HAP-1 (cell line): ENCODE data around the gene PRDX5.
A peak's percentile ranks its signal among the peaks of the same experiment; 100 is the strongest.

Experiments used
- DNase-seq, 2 experiments: peaks; one replicate each; pipeline ENCODE4 v3.0.0-alpha.2; 2016 to 2020; ENCODE audit warnings: low spot score in 2 of 2
- H3K27me3 ChIP-seq: fragments of 250-450 bp; sonication (Bioruptor Pico); 2 replicates; pipeline ENCODE4 v1.5.1; 2020; ENCODE audit warnings: low read depth, mild to moderate bottlenecking, moderate library complexity
- H3K36me3 ChIP-seq: fragments of 250-450 bp; sonication (Bioruptor Pico); replicated peaks from 2 replicates; pipeline ENCODE4 v1.5.1; 2020; ENCODE audit warnings: mild to moderate bottlenecking
- H3K4me1 ChIP-seq: fragments of 250-450 bp; sonication (Bioruptor Pico); 2 replicates; pipeline ENCODE4 v1.5.1; 2020; ENCODE audit warnings: mild to moderate bottlenecking
- H3K4me3 ChIP-seq: fragments of 250-450 bp; sonication (Bioruptor Pico); 2 replicates; pipeline ENCODE4 v1.5.1; 2020; ENCODE audit warnings: mild to moderate bottlenecking, moderate library complexity
- H3K9me3 ChIP-seq: fragments of 250-450 bp; sonication (Bioruptor Pico); 2 replicates; pipeline ENCODE4 v1.5.1; 2020; ENCODE audit warnings: mild to moderate bottlenecking, moderate library complexity
- in situ Hi-C: fragments of 300-500 bp; cut with MboI; formaldehyde crosslinking; loops from 3 replicates; pipeline ENCODE4 v1.14.3; 2020; ENCODE audit warnings: low sequenced_read_pairs, inconsistent platforms, mixed read lengths

PRDX5 gene

DNA sequence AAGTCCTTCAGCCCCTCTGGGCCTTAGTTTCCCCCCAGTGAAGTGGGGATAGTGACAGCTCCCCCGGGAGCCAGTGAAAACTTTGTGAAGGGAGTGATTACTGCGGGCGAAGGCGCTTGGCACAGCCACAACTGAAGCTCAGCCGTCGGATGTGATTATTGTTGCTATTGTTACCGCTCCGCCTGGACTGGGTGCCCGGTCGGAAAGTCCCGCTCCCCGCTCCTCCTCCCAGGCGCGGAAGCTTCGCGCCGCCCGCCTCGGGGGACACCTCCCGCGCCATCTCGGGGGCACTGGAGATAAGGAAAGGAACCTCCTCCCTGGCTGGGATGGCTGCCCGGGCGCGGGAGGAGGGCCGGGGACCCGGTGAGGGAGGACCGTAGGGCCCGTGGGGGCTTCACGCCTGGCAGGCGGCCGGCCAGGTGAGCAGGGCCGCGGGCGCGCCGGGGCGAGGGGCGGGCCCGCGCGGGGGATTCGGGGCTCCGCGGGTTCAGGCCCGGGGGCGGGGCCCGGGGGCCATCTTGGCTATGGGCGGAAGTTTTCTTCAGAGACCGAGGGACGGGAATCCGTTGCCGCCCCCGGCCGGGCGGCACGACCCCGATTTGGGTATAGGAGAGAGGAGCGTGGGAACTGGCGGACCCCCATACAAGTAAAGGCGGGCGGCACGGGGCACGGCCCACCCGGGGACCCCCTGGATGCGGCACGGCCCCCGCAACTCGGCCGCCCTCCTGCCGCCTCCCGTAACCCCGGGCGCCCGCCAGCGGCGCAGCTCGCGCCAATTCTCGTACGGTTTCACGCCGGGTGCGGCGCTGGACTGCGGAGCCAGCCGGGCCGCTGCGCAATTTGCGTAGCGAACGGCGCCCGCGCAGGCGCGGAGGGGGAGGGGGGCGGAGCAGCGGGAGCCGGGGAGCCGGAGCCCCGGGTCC lies 32.7 kb upstream of the PRDX5 start, which contains the start of gene GPR137:
TSS of gene GPR137 (plus strand) at position 887 of the 923 bp plus-strand sequence. CDS start 677 bp downstream, outside the sequence.
- DNase-seq = peak; percentile 55 to 89
- H3K4me1 ChIP-seq = peaks cover 14% of the 10 kb centered on the region
- in situ Hi-C loops = no loop called here
- H3K27me3 ChIP-seq = peaks cover 2% of the 10 kb centered on the region; the same call in 1 of the 2 replicates
- H3K36me3 ChIP-seq = peaks cover 6% of the 10 kb centered on the region; the same call in 1 of the 2 replicates
- peak within 1 kb of the TSS; percentile 77 for H3K4me3 ChIP-seq
- peaks cover 2% of the 10 kb centered on the region; the same call in 1 of the 2 replicates for H3K9me3 ChIP-seq

- Histone ChIP-seq H3K9me3 (peaks cover 2% of the 10 kb centered on the region; the same call in 1 of the 2 replicates), H3K36me3 (peaks cover 6% of the 10 kb centered on the region; the same call in 1 of the 2 replicates), H3K27me3 (peaks cover 11% of the 10 kb centered on the region), H3K4me3 (peak overlapping the region; percentile 77), H3K4me1 (peaks cover 14% of the 10 kb centered on the region)
- in situ Hi-C loops = no loop called here
- no peak for DNase-seq
Observed at GRCh38 chr11:64285885-64286800, 31.8 kb upstream of the PRDX5 start.

- peaks cover 2% of the 10 kb centered on the region; the same call in 1 of the 2 replicates for H3K9me3 ChIP-seq
- peaks cover 6% of the 10 kb centered on the region; the same call in 1 of the 2 replicates for H3K36me3 ChIP-seq
- no peak overlapping the region for H3K4me3 ChIP-seq
- H3K27me3 ChIP-seq = peaks cover 16% of the 10 kb centered on the region
- DNase-seq = no peak
- peaks cover 14% of the 10 kb centered on the region for H3K4me1 ChIP-seq
- in situ Hi-C loops = no loop called here
Observed at GRCh38 chr11:64286801-64287159, 31.1 kb upstream of the PRDX5 start.

- H3K9me3 ChIP-seq = peaks cover 2% of the 10 kb centered on the region; the same call in 1 of the 2 replicates
- in situ Hi-C loops = no loop called here
- peaks cover 26% of the 10 kb centered on the region for H3K27me3 ChIP-seq
- DNase-seq = no peak
- H3K4me1 ChIP-seq = peaks cover 14% of the 10 kb centered on the region
- no peaks in the 10 kb centered on the region; the same call in 1 of the 2 replicates for H3K36me3 ChIP-seq
- H3K4me3 ChIP-seq = no peak overlapping the region
Observed at GRCh38 chr11:64287676-64288352, 30.1 kb upstream of the PRDX5 start.

GRCh38 chr11:64288353-64288750 lies 29.6 kb upstream of the PRDX5 start:
- in situ Hi-C loops = no loop called here
- peaks cover 31% of the 10 kb centered on the region for H3K27me3 ChIP-seq
- no peaks in the 10 kb centered on the region; the same call in 1 of the 2 replicates for H3K36me3 ChIP-seq
- no peak for DNase-seq
- H3K9me3 ChIP-seq = peaks cover 2% of the 10 kb centered on the region; the same call in 1 of the 2 replicates
- peaks cover 14% of the 10 kb centered on the region for H3K4me1 ChIP-seq
- no peak overlapping the region for H3K4me3 ChIP-seq

- in situ Hi-C loops = no loop called here
- no peaks in the 10 kb centered on the region for H3K36me3 ChIP-seq
- H3K9me3 ChIP-seq = peaks cover 2% of the 10 kb centered on the region; the same call in 1 of the 2 replicates
- H3K4me1 ChIP-seq = peaks cover 7% of the 10 kb centered on the region
- H3K4me3 ChIP-seq = no peak overlapping the region
- DNase-seq = no peak
- peaks cover 39% of the 10 kb centered on the region for H3K27me3 ChIP-seq
Observed at GRCh38 chr11:64289002-64289564, 28.8 kb upstream of the PRDX5 start.

- H3K9me3 ChIP-seq = no peaks in the 10 kb centered on the region
- no peaks in the 10 kb centered on the region for H3K36me3 ChIP-seq
- peaks cover 48% of the 10 kb centered on the region for H3K27me3 ChIP-seq
- no peak for DNase-seq
- H3K4me1 ChIP-seq = peaks cover 5% of the 10 kb centered on the region; the same call in 1 of the 2 replicates
- H3K4me3 ChIP-seq = no peak overlapping the region
- in situ Hi-C loops = no loop called here
Observed at GRCh38 chr11:64290352-64291261, 27.3 kb upstream of the PRDX5 start.

GRCh38 chr11:64291262-64291751 lies 26.6 kb upstream of the PRDX5 start, which contains the start of gene KCNK4:
Gene KCNK4, plus strand, starts transcription at chr11:64291302. Its CDS starts 1,717 bp downstream, at chr11:64293019.
- Histone ChIP-seq H3K4me3 (no peak within 1 kb of the TSS), H3K9me3 (no peaks in the 10 kb centered on the region), H3K4me1 (peaks cover under 1% of the 10 kb centered on the region; the same call in 1 of the 2 replicates), H3K27me3 (peaks cover 55% of the 10 kb centered on the region), H3K36me3 (no peaks in the 10 kb centered on the region)
- DNase-seq = no peak
- in situ Hi-C loops = no loop called here

GRCh38 chr11:64291752-64292459 lies 26.0 kb upstream of the PRDX5 start:
- H3K36me3 ChIP-seq = no peaks in the 10 kb centered on the region
- no peaks in the 10 kb centered on the region for H3K4me1 ChIP-seq
- H3K4me3 ChIP-seq = no peak overlapping the region
- no peak for DNase-seq
- in situ Hi-C loops = no loop called here
- H3K9me3 ChIP-seq = no peaks in the 10 kb centered on the region
- peaks cover 61% of the 10 kb centered on the region for H3K27me3 ChIP-seq

- H3K27me3 ChIP-seq = peaks cover 68% of the 10 kb centered on the region
- H3K4me1 ChIP-seq = no peaks in the 10 kb centered on the region
- H3K36me3 ChIP-seq = no peaks in the 10 kb centered on the region
- in situ Hi-C loops = no loop called here
- no peaks in the 10 kb centered on the region for H3K9me3 ChIP-seq
- H3K4me3 ChIP-seq = no peak overlapping the region
- DNase-seq = no peak
Observed at GRCh38 chr11:64292460-64293254, 25.3 kb upstream of the PRDX5 start.

- Histone ChIP-seq H3K36me3 (no peaks in the 10 kb centered on the region), H3K4me1 (no peaks in the 10 kb centered on the region), H3K9me3 (no peaks in the 10 kb centered on the region), H3K4me3 (no peak overlapping the region), H3K27me3 (peaks cover 77% of the 10 kb centered on the region)
- DNase-seq = no peak
- in situ Hi-C loops = no loop called here
Observed at GRCh38 chr11:64294774-64295173, 23.1 kb upstream of the PRDX5 start.
